Peyer's patch (tissue), 4 donors: ENCODE measurements around the gene ST8SIA1. TPM values are rescaled to one million over a fixed set of nuclear protein-coding genes. Genes with fewer than 3 reads are reported as not detected.

ENCODE experiments used
- DNase-seq, 3 donors: peaks; one replicate each; pipeline ENCODE4 v3.0.0-alpha.2; 2017 to 2019
- H3K27ac ChIP-seq, 4 donors: fragments of 200-600 bp; sonication (generic); one replicate each; pipeline ENCODE4 v1.5.1; 2016 to 2019
- H3K27me3 ChIP-seq, 2 donors: fragments of 200-600 bp; sonication (generic); one replicate each; pipeline ENCODE4 v1.5.1; 2019
- H3K36me3 ChIP-seq, 3 donors: fragments of 200-600 bp; sonication (generic); one replicate each; pipeline ENCODE4 v1.5.1; 2016 to 2019
- H3K4me1 ChIP-seq, 4 donors: fragments of 200-600 bp; sonication (generic); one replicate each; pipeline ENCODE4 v1.5.1; 2016 to 2019
- H3K4me3 ChIP-seq, 4 donors: fragments of 200-600 bp; sonication (generic); 1 replicate in 3 of 4; 2 replicates in 1 of 4; pipeline ENCODE4 v1.5.1; 2016 to 2019; ENCODE audit warnings: mild to moderate bottlenecking in 1 of 4
- H3K9me3 ChIP-seq, 4 donors: fragments of 200-600 bp; sonication (generic); one replicate each; pipeline ENCODE4 v1.5.1; 2016 to 2019; ENCODE audit warnings: mild to moderate bottlenecking in 1 of 4
- CTCF ChIP-seq, 6 experiments: fragments of 450-650 bp in 4 of 6; fragments of 200-600 bp in 2 of 6; sonication (generic) in 1 of 6; IDR thresholded peaks; one replicate each; pipeline ENCODE4 v1.5.1; 2017 to 2019; ENCODE audit warnings: antibody characterized with exemption in 6 of 6, mild to moderate bottlenecking in 3 of 6, moderate library complexity in 1 of 6
- POLR2A ChIP-seq, 2 donors: fragments of 450-650 bp; IDR thresholded peaks; one replicate each; pipeline ENCODE4 v1.5.1; 2017; ENCODE audit warnings: antibody characterized with exemption in 2 of 2, mild to moderate bottlenecking in 2 of 2, moderate library complexity in 2 of 2
- total RNA-seq, 4 donors: library from RNA; depleted of rRNA; stranded (reverse); fragments of >200 nt; gene quantifications; one replicate each; pipeline ENCODE4 v1.1.0, GENCODE V29; 2016

ST8SIA1 gene
- total RNA-seq, 4 donors from 2014 or later, result 1.2 to 11.6 (median 1.9) TPM

GRCh38 chr12:22287776-22288621 lies 46.5 kb downstream of the ST8SIA1 start:
- no peaks in the 10 kb centered on the region for H3K4me1 ChIP-seq
- no peak for TF ChIP-seq CTCF (IDR thresholded peaks at IDR 0.05)
- TF ChIP-seq POLR2A (IDR thresholded peaks at IDR 0.05), result no peak
- H3K4me3 ChIP-seq, result no peak overlapping the region

DNA sequence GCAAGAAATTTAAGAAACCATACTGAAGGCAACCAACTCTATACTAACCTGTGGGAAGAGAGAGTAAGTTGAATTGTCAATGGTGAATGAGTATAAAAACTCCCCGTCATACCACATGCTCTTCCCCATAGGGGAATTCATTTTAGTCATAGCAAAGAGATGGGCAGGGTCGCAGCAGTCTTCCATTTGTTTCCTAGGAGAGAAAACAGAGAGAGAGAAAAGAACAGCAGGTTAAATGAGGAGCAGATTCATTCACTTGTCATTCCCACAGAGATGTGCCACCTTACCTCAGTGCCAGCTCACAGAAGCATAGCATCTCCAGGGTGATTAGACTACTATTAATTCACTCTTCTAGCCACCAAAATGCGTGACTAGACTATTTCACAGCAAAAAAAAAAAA lies 47.4 kb downstream of the ST8SIA1 start:
- Histone ChIP-seq H3K36me3 (no peaks in the 10 kb centered on the region), H3K9me3 (no peaks in the 10 kb centered on the region), H3K4me1 (peaks cover 0 to under 1% (median 0%) of the 10 kb centered on the region in 4 donors), H3K4me3 (no peak overlapping the region), H3K27me3 (no peaks in the 10 kb centered on the region), H3K27ac (no peak overlapping the region)
- DNase-seq, result no peak
- TF ChIP-seq POLR2A (IDR thresholded peaks at IDR 0.05), result no peak
- no peak for TF ChIP-seq CTCF (IDR thresholded peaks at IDR 0.05)

More at GRCh38 chr12:22287776-22288621, 46.5 kb downstream of the ST8SIA1 start:
- Histone ChIP-seq H3K36me3 (no peaks in the 10 kb centered on the region), H3K9me3 (no peaks in the 10 kb centered on the region), H3K27me3 (no peaks in the 10 kb centered on the region), H3K27ac (peak overlapping the region in 1 of 4 donors; percentile 32)
- DNase-seq, result no peak

GRCh38 chr12:22286569-22286968 lies 47.9 kb downstream of the ST8SIA1 start:
- no peaks in the 10 kb centered on the region for H3K27me3 ChIP-seq
- H3K27ac ChIP-seq, result no peak overlapping the region
- no peak for DNase-seq
- no peak overlapping the region for H3K4me3 ChIP-seq
- TF ChIP-seq CTCF (IDR thresholded peaks at IDR 0.05) (no peak), POLR2A (IDR thresholded peaks at IDR 0.05) (no peak)
- no peaks in the 10 kb centered on the region for H3K36me3 ChIP-seq
- H3K4me1 ChIP-seq, result peaks cover 0 to 3% (median 0%) of the 10 kb centered on the region in 4 donors
- H3K9me3 ChIP-seq, result no peaks in the 10 kb centered on the region

DNA sequence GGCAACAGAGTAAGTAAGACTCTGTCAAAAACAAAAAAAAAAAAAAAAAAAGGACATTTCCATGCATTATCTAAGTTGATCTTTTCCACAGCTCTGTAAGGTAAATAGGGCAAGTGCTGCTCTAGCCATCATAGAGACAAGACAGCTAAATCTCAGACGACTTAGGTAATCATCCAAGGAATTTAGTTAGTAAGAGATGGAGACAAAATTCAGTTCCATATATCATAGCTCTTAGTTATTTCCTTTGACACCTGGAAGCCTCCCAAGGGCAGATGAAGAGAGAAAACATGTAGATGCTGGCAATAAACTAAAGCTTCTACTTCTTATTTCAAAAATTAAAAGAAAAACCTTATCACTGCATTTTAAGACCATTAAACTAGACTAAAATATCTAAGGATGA lies 48.7 kb downstream of the ST8SIA1 start:
- Histone ChIP-seq H3K9me3 (no peaks in the 10 kb centered on the region), H3K27me3 (no peaks in the 10 kb centered on the region), H3K27ac (no peak overlapping the region), H3K4me1 (peaks cover 0 to 3% (median 0%) of the 10 kb centered on the region in 4 donors), H3K36me3 (no peaks in the 10 kb centered on the region), H3K4me3 (no peak overlapping the region)
- TF ChIP-seq POLR2A (IDR thresholded peaks at IDR 0.05) (no peak), CTCF (IDR thresholded peaks at IDR 0.05) (no peak)
- DNase-seq, result no peak

DNA sequence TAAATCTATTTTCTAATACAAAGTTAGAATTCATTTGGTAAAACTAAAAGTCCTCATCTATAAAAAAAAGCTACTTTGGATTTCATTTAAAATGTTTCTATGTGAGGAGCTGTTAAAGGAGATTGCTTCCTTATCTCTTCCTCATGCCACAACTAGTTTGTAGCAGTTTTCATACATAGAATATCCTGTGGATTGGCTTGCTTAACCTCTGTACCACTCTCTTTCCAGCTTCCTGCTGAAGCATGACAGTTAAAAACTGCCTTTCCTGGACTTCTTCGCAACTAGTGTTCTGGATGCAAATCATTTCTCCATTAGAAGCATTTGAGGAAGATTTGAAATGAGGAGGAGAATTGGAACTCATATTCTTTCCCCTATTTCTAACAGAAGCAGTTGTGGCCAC lies 49.6 kb downstream of the ST8SIA1 start:
- Histone ChIP-seq H3K36me3 (no peaks in the 10 kb centered on the region), H3K27ac (no peak overlapping the region), H3K9me3 (no peaks in the 10 kb centered on the region), H3K4me1 (peaks cover 0 to 3% (median 0%) of the 10 kb centered on the region in 4 donors), H3K4me3 (no peak overlapping the region), H3K27me3 (no peaks in the 10 kb centered on the region)
- TF ChIP-seq CTCF (IDR thresholded peaks at IDR 0.05) (no peak), POLR2A (IDR thresholded peaks at IDR 0.05) (no peak)
- DNase-seq, result no peak
